Caco-2 (cell line): ENCODE data around the gene SRD5A1. TPM values are rescaled to one million over a fixed set of nuclear protein-coding genes. Genes with fewer than 3 reads are reported as not detected.

Source experiments
- BruUV-seq: library from RNA; stranded (reverse); fragments of 400-500 nt; replicated peaks from 2 replicates; lab custom pipeline; 2021; lab: Mats Ljungman, UMichigan
- CTCF ChIA-PET: fragments of 300-600 bp; sonication (Branson Sonifier 250); formaldehyde crosslinking; loops from one replicate; lab custom pipeline; 2022; ENCODE audit warnings: antibody characterized with exemption; lab: Charles Lee
- POLR2A ChIA-PET: fragments of 300-600 bp; sonication (Branson Sonifier 250); formaldehyde crosslinking; loops from one replicate; lab custom pipeline; 2022; ENCODE audit warnings: antibody characterized with exemption; lab: Charles Lee
- DNase-seq, 2 experiments: peaks; one replicate each; pipeline versions ENCODE4 v3.0.0 to v3.0.0-alpha.2; 2020 to 2022
- H3K27me3 ChIP-seq: replicated peaks from 2 replicates; pipeline ENCODE4 v1.6.0; 2011; ENCODE audit warnings: low read length; ENCODE audit not compliant: control insufficient read depth, insufficient read depth
- H3K36me3 ChIP-seq: 2 replicates; pipeline ENCODE4 v1.5.1; 2011; ENCODE audit warnings: low read length; ENCODE audit not compliant: control insufficient read depth, insufficient read depth
- H3K4me1 ChIP-seq: fragments of 250-450 bp; sonication (Bioruptor Pico); 2 replicates; pipeline ENCODE4 v1.5.1; 2020; ENCODE audit warnings: mild to moderate bottlenecking
- H3K4me3 ChIP-seq: 2 replicates; pipeline ENCODE4 v1.5.1; 2011; ENCODE audit warnings: low read depth, mild to moderate bottlenecking, control low read depth, low read length
- H3K9me3 ChIP-seq: fragments of 250-450 bp; sonication (Bioruptor Pico); 2 replicates; pipeline ENCODE4 v1.5.1; 2020; ENCODE audit warnings: mild to moderate bottlenecking, moderate library complexity
- H3K27ac Mint-ChIP-seq: one replicate; pipeline ENCODE4 v1.8.0; 2022; ENCODE audit warnings: mixed read lengths; ENCODE audit not compliant: unreplicated experiment
- H3K27me3 Mint-ChIP-seq: one replicate; pipeline ENCODE4 v1.8.0; 2022; ENCODE audit warnings: mixed read lengths; ENCODE audit not compliant: insufficient read depth, unreplicated experiment
- H3K36me3 Mint-ChIP-seq: one replicate; pipeline ENCODE4 v1.8.0; 2022; ENCODE audit warnings: mild to moderate bottlenecking, mixed read lengths; ENCODE audit not compliant: insufficient read depth, unreplicated experiment
- H3K4me1 Mint-ChIP-seq: one replicate; pipeline ENCODE4 v1.8.0; 2022; ENCODE audit warnings: low read depth, mixed read lengths; ENCODE audit not compliant: unreplicated experiment
- H3K4me3 Mint-ChIP-seq: one replicate; pipeline ENCODE4 v1.8.0; 2022; ENCODE audit warnings: mild to moderate bottlenecking, moderate library complexity, mixed read lengths; ENCODE audit not compliant: unreplicated experiment
- H3K9me3 Mint-ChIP-seq: one replicate; pipeline ENCODE4 v1.8.0; 2022; ENCODE audit warnings: mixed read lengths; ENCODE audit not compliant: unreplicated experiment
- intact Hi-C: fragments of 100-400 bp; cut with micrococcal nuclease; formaldehyde crosslinking; loops from one replicate; pipeline ENCODE4 v1.10.0; 2022; ENCODE audit not compliant: unreplicated experiment
- total RNA-seq: library from RNA; stranded (reverse); gene quantifications from 2 replicates; pipeline ENCODE4 v1.2.3, GENCODE V29; 2022
- TF ChIP-seq, protein P1 (sequence below), 2 experiments: fragments of 200-600 bp in 1 of 2; IDR thresholded peaks; 1 replicate in 1 of 2; 2 replicates in 1 of 2; pipeline versions ENCODE4 v1.5.1 to v1.8.0; 2011 to 2022; ENCODE audit warnings: antibody characterized with exemption in 1 of 2, control low read depth in 1 of 2, inconsistent platforms in 1 of 2, low read depth in 1 of 2, low read length in 1 of 2, mild to moderate bottlenecking in 1 of 2, moderate library complexity in 1 of 2; ENCODE audit not compliant: insufficient read depth in 1 of 2, severe bottlenecking in 1 of 2, unreplicated experiment in 1 of 2

SRD5A1 gene
- total RNA-seq, 1 experiment from 2014 or later = 19.4 TPM

DNA sequence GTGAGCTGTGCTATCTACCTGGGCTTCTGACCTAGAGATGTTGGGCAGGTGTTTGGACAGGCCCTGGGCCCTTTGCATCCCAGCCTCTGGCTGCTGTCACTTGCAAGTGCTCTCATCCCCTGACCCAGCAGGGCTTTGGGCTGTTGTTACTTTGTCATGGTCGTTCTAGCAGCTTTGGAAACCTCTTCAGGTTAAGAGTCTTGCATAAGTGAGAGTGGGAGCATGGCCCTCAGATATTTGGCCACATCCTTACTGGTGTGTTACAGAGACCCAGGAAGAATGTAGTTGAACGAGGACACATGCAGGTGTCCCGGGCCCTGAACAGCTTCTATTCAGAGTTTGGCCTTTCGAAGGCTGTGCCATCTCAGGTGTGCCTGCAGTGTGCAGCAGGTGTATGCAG lies 84.4 kb downstream of the SRD5A1 start:
- Mint-ChIP-seq H3K4me3 (no peak overlapping the region), H3K4me1 (peaks cover 18% of the 10 kb centered on the region), H3K9me3 (no peaks in the 10 kb centered on the region), H3K36me3 (peaks cover 19% of the 10 kb centered on the region), H3K27me3 (no peaks in the 10 kb centered on the region), H3K27ac (no peak overlapping the region)
- ChIA-PET POLR2A (no interaction called here), CTCF (no interaction called here)
- intact Hi-C loops = no loop called here
- Histone ChIP-seq H3K36me3 (peaks cover 3% of the 10 kb centered on the region; the same call in 1 of the 2 replicates), H3K4me3 (no peak overlapping the region), H3K9me3 (no peaks in the 10 kb centered on the region), H3K27me3 (no peaks in the 10 kb centered on the region), H3K4me1 (peaks cover 16% of the 10 kb centered on the region)
- TF ChIP-seq, protein P1, sequence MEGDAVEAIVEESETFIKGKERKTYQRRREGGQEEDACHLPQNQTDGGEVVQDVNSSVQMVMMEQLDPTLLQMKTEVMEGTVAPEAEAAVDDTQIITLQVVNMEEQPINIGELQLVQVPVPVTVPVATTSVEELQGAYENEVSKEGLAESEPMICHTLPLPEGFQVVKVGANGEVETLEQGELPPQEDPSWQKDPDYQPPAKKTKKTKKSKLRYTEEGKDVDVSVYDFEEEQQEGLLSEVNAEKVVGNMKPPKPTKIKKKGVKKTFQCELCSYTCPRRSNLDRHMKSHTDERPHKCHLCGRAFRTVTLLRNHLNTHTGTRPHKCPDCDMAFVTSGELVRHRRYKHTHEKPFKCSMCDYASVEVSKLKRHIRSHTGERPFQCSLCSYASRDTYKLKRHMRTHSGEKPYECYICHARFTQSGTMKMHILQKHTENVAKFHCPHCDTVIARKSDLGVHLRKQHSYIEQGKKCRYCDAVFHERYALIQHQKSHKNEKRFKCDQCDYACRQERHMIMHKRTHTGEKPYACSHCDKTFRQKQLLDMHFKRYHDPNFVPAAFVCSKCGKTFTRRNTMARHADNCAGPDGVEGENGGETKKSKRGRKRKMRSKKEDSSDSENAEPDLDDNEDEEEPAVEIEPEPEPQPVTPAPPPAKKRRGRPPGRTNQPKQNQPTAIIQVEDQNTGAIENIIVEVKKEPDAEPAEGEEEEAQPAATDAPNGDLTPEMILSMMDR (IDR thresholded peaks at IDR 0.05; ENCODE audit: insufficient read depth in 1 of 2, low read depth in 1 of 2, low read length in 1 of 2, severe bottlenecking in 1 of 2, unreplicated experiment in 1 of 2) = no peak
- DNase-seq = no peak
- no TSS peak for BruUV-seq

DNA sequence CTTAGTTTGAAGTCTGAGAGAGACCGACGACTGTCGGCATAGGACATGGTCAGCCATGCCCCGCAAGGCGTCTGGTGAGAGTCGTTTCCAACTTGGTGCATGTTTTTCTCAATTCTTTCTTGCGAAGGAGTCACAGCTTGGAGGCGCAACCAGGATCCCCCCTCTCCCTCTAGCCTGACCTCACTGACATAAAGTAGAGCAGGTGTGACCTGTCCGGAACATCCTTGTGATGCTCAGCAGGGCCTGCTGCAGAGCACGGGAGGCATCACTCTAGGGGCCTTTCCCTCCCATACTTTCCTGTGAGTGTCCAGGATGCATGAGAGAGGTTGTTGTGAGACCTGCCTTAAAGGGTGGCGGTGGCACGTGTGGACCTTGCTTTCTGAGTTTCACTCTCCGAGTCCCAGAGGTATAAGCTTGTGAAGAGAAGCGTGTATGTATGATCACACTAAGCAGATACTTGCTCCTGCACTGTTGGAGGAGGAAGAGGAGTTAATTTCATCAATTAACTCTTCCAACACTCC lies 85.0 kb downstream of the SRD5A1 start:
- Histone ChIP-seq H3K4me3 (no peak overlapping the region), H3K36me3 (peaks cover 3% of the 10 kb centered on the region; the same call in 1 of the 2 replicates), H3K9me3 (no peaks in the 10 kb centered on the region), H3K4me1 (peaks cover 16% of the 10 kb centered on the region), H3K27me3 (no peaks in the 10 kb centered on the region)
- Mint-ChIP-seq H3K4me1 (peaks cover 18% of the 10 kb centered on the region), H3K27ac (no peak overlapping the region), H3K4me3 (no peak overlapping the region), H3K27me3 (no peaks in the 10 kb centered on the region), H3K9me3 (no peaks in the 10 kb centered on the region), H3K36me3 (peaks cover 19% of the 10 kb centered on the region)
- ChIA-PET POLR2A (no interaction called here), CTCF (no interaction called here)
- intact Hi-C loops = no loop called here
- DNase-seq = no peak
- TF ChIP-seq, protein P1 (IDR thresholded peaks at IDR 0.05; ENCODE audit: insufficient read depth in 1 of 2, low read depth in 1 of 2, low read length in 1 of 2, severe bottlenecking in 1 of 2, unreplicated experiment in 1 of 2) = no peak
- no TSS peak for BruUV-seq

DNA sequence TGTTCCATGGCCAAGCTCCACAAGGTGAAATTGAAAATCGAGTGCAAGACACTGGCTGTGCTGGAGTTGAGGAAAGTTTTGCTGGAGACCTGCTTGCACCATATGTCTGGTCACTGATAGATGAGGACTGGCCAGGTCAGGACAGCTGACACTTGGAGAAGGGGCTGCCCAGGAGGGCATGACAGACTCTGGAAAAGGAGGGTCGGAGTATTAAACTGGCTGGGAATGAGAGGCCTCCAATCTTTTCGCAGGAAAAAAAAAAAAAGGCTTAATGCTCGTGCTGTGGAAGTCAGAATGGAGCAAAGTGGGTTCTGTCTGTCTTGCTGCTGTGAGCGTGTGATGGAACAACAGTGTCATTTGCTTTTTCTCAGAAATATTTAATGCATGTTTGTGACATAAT lies 85.5 kb downstream of the SRD5A1 start:
- no peak for DNase-seq
- no TSS peak for BruUV-seq
- POLR2A ChIA-PET = no interaction called here
- Mint-ChIP-seq H3K27me3 (no peaks in the 10 kb centered on the region), H3K9me3 (no peaks in the 10 kb centered on the region), H3K4me1 (peaks cover 18% of the 10 kb centered on the region), H3K27ac (no peak overlapping the region), H3K36me3 (peaks cover 24% of the 10 kb centered on the region), H3K4me3 (no peak overlapping the region)
- Histone ChIP-seq H3K27me3 (no peaks in the 10 kb centered on the region), H3K4me3 (no peak overlapping the region), H3K4me1 (peaks cover 16% of the 10 kb centered on the region), H3K36me3 (peaks cover 3% of the 10 kb centered on the region; the same call in 1 of the 2 replicates), H3K9me3 (no peaks in the 10 kb centered on the region)
- TF ChIP-seq, protein P1 (IDR thresholded peaks at IDR 0.05; ENCODE audit: insufficient read depth in 1 of 2, low read depth in 1 of 2, low read length in 1 of 2, severe bottlenecking in 1 of 2, unreplicated experiment in 1 of 2) = no peak
- CTCF ChIA-PET = no interaction called here
- intact Hi-C loops = no loop called here
